ENCODE data around the gene RIN3.

- no peak for TF ChIP-seq CTCF (IDR thresholded peaks at IDR 0.05)
- TF ChIP-seq POLR2AphosphoS5 (IDR thresholded peaks at IDR 0.05) = no peak
- no peak for TF ChIP-seq POLR2A (IDR thresholded peaks at IDR 0.05)
Measured at GRCh38 chr14:92558319-92558718, 44.7 kb downstream of the RIN3 start.

Measured in prostate gland (tissue), 2 donors.